NCI-H128 (cell line): ENCODE measurements around the gene MAGEA2.
"Not testable (repeated sequence)": the region's sequence is repeated elsewhere in the genome, so short reads cannot be mapped to it uniquely, and the experiment has no call there.

Source experiments
- DNase-seq: peaks from one replicate; lab custom pipeline; 2025; ENCODE audit not compliant: unreplicated experiment; lab: John Stamatoyannopoulos, UW

The MAGEA2 gene

GRCh38 chrX:152753686-152754650 is at the start of gene MAGEA2:
MAGEA2 (minus strand) TSS chrX:152753842; CDS start chrX:152751363, 2,479 bp downstream.
- not testable (repeated sequence) for DNase-seq

- no peak for DNase-seq
Observed at GRCh38 chrX:152798945-152799344, 45.3 kb upstream of the MAGEA2 start.

- not testable (repeated sequence) for DNase-seq
Observed at GRCh38 chrX:152787062-152787461, 33.4 kb upstream of the MAGEA2 start.

- not testable (repeated sequence) for DNase-seq
Observed at GRCh38 chrX:152769549-152770289, 16.1 kb upstream of the MAGEA2 start, which contains the start of gene MAGEA6. MAGEA6 (minus strand) TSS chrX:152769689; CDS start chrX:152767650, 2,039 bp downstream.

GRCh38 chrX:152766562-152766961 is 12.9 kb upstream of the MAGEA2 start:
- not testable (repeated sequence) for DNase-seq

GRCh38 chrX:152761582-152761981 is 7.9 kb upstream of the MAGEA2 start:
- not testable (repeated sequence) for DNase-seq

- not testable (repeated sequence) for DNase-seq
Observed at GRCh38 chrX:152759544-152759943, 5.9 kb upstream of the MAGEA2 start.

GRCh38 chrX:152758918-152759317 is 5.3 kb upstream of the MAGEA2 start, which contains the start of gene CSAG3:
CSAG3 (plus strand) TSS chrX:152759218.
- DNase-seq: not testable (repeated sequence)

- DNase-seq: not testable (repeated sequence)
Observed at GRCh38 chrX:152754871-152755270, 1.2 kb upstream of the MAGEA2 start.

GRCh38 chrX:152738560-152738959 is 15.1 kb downstream of the MAGEA2 start:
- no peak for DNase-seq

- not testable (repeated sequence) for DNase-seq
Observed at GRCh38 chrX:152736528-152736927, 17.1 kb downstream of the MAGEA2 start.

GRCh38 chrX:152735860-152736511 is 17.7 kb downstream of the MAGEA2 start:
- DNase-seq: no peak

GRCh38 chrX:152735101-152735500 is 18.5 kb downstream of the MAGEA2 start:
- DNase-seq: no peak

GRCh38 chrX:152734143-152734858 is 19.3 kb downstream of the MAGEA2 start:
- DNase-seq: not testable (repeated sequence)

- DNase-seq: no peak
Observed at GRCh38 chrX:152733261-152733975, 20.2 kb downstream of the MAGEA2 start, which contains the start of the genes CSAG1 and MAGEA12. CSAG1 (minus strand) TSS chrX:152733721; CDS start chrX:152732460, 1,261 bp downstream. MAGEA12 (plus strand) TSS chrX:152733757; CDS start chrX:152736162, 2,405 bp downstream.

GRCh38 chrX:152725409-152725808 is 28.2 kb downstream of the MAGEA2 start:
- no peak for DNase-seq

GRCh38 chrX:152713815-152714787 is 39.5 kb downstream of the MAGEA2 start, which contains the start of gene MAGEA2B:
MAGEA2B (plus strand) TSS chrX:152714628; CDS start chrX:152717107, 2,479 bp downstream.
- not testable (repeated sequence) for DNase-seq

- DNase-seq: not testable (repeated sequence)
Observed at GRCh38 chrX:152713195-152713594, 40.4 kb downstream of the MAGEA2 start.
